ENCODE measurements around the gene BICC1.
"Not testable (repeated sequence)": the region's sequence is repeated elsewhere in the genome, so short reads cannot be mapped to it uniquely, and the experiment has no call there.

Gene BICC1

DNA sequence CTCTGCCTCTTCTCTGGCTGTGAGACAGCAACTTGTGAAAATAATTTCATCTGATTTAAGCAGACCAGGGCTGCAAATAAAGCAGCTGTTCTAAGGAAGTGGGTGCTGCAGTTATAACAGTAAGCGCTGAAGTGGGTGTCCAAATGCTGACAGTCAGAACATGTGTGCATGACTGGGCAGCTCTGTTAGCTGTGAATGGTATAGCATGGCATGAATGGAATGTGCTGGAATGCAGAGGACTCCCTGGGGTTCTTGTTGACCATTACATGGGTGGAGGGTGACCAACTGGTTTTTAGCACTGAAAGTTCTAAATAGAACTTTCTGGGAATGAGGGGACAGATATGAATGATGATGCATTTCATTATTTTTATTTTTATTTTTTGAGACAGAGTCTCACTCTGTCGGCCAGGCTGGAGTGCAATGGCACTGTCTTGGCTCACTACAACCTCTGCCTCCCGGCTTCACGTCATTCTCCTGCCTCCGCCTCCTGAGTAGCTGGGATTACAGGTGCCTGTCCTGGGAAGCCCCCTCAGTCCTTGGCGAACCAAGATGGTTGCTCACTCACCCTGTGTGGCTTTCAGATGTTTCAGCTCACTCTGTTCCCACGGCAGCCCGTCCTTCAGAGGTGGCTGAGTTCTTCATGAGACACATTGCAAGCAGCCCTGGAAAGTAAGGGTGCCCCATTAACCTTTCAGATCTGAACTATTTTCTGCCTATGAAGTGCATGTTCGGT, 344.0 kb downstream of the BICC1 start:
- Histone ChIP-seq H3K79me2 (no peaks in the 10 kb centered on the region), H3K4me1 (no peaks in the 10 kb centered on the region), H3K27ac (no peak overlapping the region), H2AFZ (no peak overlapping the region), H3K4me2 (ENCODE audit: low read length) (no peak overlapping the region), H3K9me3 (ENCODE audit: control insufficient read depth, low read length) (no peaks in the 10 kb centered on the region), H3K36me3 (ENCODE audit: control insufficient read depth, insufficient read depth, low read length) (no peaks in the 10 kb centered on the region), H3K9ac (no peak overlapping the region), H3K27me3 (ENCODE audit: control insufficient read depth, insufficient read depth, low read length) (no peaks in the 10 kb centered on the region), H3K4me3 (ENCODE audit: low read depth, low read length) (no peak overlapping the region)
- TF ChIP-seq, protein P1, sequence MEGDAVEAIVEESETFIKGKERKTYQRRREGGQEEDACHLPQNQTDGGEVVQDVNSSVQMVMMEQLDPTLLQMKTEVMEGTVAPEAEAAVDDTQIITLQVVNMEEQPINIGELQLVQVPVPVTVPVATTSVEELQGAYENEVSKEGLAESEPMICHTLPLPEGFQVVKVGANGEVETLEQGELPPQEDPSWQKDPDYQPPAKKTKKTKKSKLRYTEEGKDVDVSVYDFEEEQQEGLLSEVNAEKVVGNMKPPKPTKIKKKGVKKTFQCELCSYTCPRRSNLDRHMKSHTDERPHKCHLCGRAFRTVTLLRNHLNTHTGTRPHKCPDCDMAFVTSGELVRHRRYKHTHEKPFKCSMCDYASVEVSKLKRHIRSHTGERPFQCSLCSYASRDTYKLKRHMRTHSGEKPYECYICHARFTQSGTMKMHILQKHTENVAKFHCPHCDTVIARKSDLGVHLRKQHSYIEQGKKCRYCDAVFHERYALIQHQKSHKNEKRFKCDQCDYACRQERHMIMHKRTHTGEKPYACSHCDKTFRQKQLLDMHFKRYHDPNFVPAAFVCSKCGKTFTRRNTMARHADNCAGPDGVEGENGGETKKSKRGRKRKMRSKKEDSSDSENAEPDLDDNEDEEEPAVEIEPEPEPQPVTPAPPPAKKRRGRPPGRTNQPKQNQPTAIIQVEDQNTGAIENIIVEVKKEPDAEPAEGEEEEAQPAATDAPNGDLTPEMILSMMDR (IDR thresholded peaks at IDR 0.05) = no peak

DNA sequence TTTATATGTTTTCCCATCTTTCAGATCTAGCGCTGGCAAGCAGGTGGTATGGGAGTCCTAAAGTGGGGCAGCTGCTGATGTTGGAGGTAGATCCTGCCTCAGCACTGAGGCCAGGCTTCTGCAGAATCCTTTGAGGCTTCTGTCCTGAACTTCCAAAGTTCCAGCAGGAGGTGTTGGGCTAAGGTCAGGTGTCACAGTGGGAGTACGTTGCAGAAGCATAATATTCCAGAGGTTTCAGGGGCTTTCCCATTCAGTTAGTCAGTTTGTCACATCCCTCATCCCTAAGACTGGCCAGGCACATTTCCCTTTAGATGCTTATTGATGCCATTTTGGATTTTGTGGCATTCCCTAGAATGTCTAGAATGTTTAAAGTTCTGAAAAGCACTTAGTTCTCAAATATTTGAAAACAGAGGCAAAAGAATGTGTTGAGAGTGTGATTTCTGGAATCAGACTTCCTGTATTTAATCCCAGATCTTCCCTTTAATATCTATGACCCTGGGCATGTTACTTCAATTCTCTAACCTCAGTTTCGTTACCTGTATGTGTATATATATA, 344.7 kb downstream of the BICC1 start:
- Histone ChIP-seq H3K27me3 (ENCODE audit: control insufficient read depth, insufficient read depth, low read length) (no peaks in the 10 kb centered on the region), H3K4me3 (ENCODE audit: low read depth, low read length) (no peak overlapping the region), H3K9ac (no peak overlapping the region), H3K36me3 (ENCODE audit: control insufficient read depth, insufficient read depth, low read length) (no peaks in the 10 kb centered on the region), H3K9me3 (ENCODE audit: control insufficient read depth, low read length) (no peaks in the 10 kb centered on the region), H3K4me2 (ENCODE audit: low read length) (no peak overlapping the region), H3K4me1 (no peaks in the 10 kb centered on the region), H3K79me2 (no peaks in the 10 kb centered on the region), H3K27ac (no peak overlapping the region), H2AFZ (no peak overlapping the region)
- TF ChIP-seq, protein P1 (IDR thresholded peaks at IDR 0.05) = no peak

DNA sequence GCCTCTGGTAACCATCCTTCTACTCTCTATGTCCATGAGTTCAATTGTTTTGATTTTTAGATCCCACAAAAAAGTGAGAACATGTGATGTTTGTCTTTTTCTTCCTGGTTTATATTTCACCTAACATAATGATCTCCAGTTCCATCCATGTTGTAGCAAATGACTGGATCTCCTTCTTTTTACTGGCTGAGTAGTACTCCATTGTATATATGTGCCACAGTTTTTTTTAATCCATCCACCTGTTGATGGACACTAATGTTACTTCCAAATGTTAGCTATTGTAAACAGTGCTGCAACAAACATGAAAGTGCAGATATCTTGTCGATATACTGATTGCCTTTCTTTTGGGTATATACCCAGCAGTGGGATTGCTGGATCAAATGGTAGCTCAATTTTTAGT, 345.5 kb downstream of the BICC1 start:
- H3K79me2 ChIP-seq; H3K4me2 ChIP-seq (ENCODE audit: low read length); H3K4me3 ChIP-seq (ENCODE audit: low read depth, low read length); H3K4me1 ChIP-seq; H3K9me3 ChIP-seq (ENCODE audit: control insufficient read depth, low read length); H2AFZ ChIP-seq; H3K9ac ChIP-seq; H3K36me3 ChIP-seq (ENCODE audit: control insufficient read depth, insufficient read depth, low read length); H3K27me3 ChIP-seq (ENCODE audit: control insufficient read depth, insufficient read depth, low read length); H3K27ac ChIP-seq: not testable (repeated sequence)

DNA sequence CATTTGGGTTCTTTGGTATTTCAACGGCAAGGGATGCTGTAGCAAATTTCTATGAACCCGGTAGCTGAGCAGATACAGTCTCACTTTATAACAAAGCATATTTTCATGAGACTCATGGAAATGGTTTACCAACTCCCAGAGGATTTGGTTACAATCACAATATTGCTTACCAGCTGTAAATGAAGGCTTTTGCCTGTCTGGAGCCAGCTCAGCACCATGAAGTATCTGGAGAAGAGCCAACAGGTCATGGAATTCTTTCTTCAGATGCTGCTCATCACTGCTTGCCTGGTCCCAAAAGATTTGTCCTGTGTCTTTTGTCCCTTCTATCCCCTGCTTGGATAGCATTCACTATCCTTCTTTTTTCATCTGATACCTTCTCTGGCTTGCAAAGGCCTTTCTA, 346.9 kb downstream of the BICC1 start:
- no peak overlapping the region for H3K27ac ChIP-seq
- no peak overlapping the region for H3K9ac ChIP-seq
- no peaks in the 10 kb centered on the region for H3K27me3 ChIP-seq (ENCODE audit: control insufficient read depth, insufficient read depth, low read length)
- no peak overlapping the region for H3K4me2 ChIP-seq (ENCODE audit: low read length)
- no peaks in the 10 kb centered on the region for H3K79me2 ChIP-seq
- TF ChIP-seq, protein P1 (IDR thresholded peaks at IDR 0.05) = no peak
- no peak overlapping the region for H3K4me3 ChIP-seq (ENCODE audit: low read depth, low read length)
- H3K36me3 ChIP-seq (ENCODE audit: control insufficient read depth, insufficient read depth, low read length) = no peaks in the 10 kb centered on the region
- no peak overlapping the region for H2AFZ ChIP-seq
- no peaks in the 10 kb centered on the region for H3K4me1 ChIP-seq
- no peaks in the 10 kb centered on the region for H3K9me3 ChIP-seq (ENCODE audit: control insufficient read depth, low read length)

DNA sequence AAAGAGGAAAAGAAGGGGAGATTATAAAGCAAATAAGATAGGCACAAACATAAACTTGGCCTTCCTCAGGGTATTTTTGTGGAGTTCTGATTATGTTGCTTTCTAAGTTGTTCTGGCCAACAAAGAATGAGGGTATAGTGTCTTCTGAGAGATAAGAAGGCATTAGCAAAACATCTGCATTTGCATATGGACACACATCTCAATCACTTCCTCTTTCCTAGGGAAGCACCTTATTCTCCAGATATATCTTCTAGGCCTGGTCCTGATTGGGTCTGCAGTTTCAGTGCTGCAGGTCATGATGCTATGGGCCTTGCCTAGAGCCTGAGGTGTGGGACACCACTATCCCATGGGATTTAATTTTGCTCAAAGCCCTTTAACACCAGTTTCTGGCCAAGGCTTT, 355.0 kb downstream of the BICC1 start:
- no peak overlapping the region for H2AFZ ChIP-seq
- no peak overlapping the region for H3K27ac ChIP-seq
- H3K4me2 ChIP-seq (ENCODE audit: low read length) = no peak overlapping the region
- no peaks in the 10 kb centered on the region for H3K4me1 ChIP-seq
- no peak overlapping the region for H3K4me3 ChIP-seq (ENCODE audit: low read depth, low read length)
- H3K27me3 ChIP-seq (ENCODE audit: control insufficient read depth, insufficient read depth, low read length) = no peaks in the 10 kb centered on the region
- TF ChIP-seq, protein P1 (IDR thresholded peaks at IDR 0.05) = no peak
- no peaks in the 10 kb centered on the region for H3K79me2 ChIP-seq
- H3K9ac ChIP-seq = no peak overlapping the region
- no peaks in the 10 kb centered on the region for H3K36me3 ChIP-seq (ENCODE audit: control insufficient read depth, insufficient read depth, low read length)
- no peaks in the 10 kb centered on the region for H3K9me3 ChIP-seq (ENCODE audit: control insufficient read depth, low read length)

Measured in parathyroid adenoma (tissue), 2 donors.